Caki2 (cell line): ENCODE results near the gene ITPRID2. TPM values are rescaled to one million over a fixed set of nuclear protein-coding genes. Genes with fewer than 3 reads are reported as not detected.
"Not testable (repeated sequence)": the region's sequence is repeated elsewhere in the genome, so short reads cannot be mapped to it uniquely, and the experiment has no call there.

Source experiments
- DNase-seq: peaks from one replicate; pipeline ENCODE4 v3.0.0-alpha.2; 2015; ENCODE audit warnings: low read depth
- in situ Hi-C: cut with HindIII; loops from 2 replicates; pipeline ENCODE4 v1.10.0; 2016; ENCODE audit warnings: low sequenced_read_pairs, low pct_unique_long_range_greater_than_20kb, mixed read lengths
- total RNA-seq: library from RNA; depleted of rRNA; stranded (reverse); fragments of >200 nt; shearing (Covaris generic); gene quantifications from 2 replicates; pipeline ENCODE4 v1.2.3, GENCODE V29; 2014; ENCODE audit warnings: low replicate concordance

ITPRID2 gene
- total RNA-seq, 1 experiment from 2014 or later, result 85.6 TPM

- in situ Hi-C loops, result no loop called here
These were observed 56.7 kb downstream of the ITPRID2 start for GRCh38 chr2:181948227-181948626.

GRCh38 chr2:181949047-181949446 lies 57.5 kb downstream of the ITPRID2 start:
- no peak for DNase-seq
- in situ Hi-C loops, result no loop called here

More at GRCh38 chr2:181948227-181948626, 56.7 kb downstream of the ITPRID2 start:
- no peak for DNase-seq

- in situ Hi-C loops, result no loop called here
- DNase-seq, result no peak
These were observed 61.1 kb downstream of the ITPRID2 start for GRCh38 chr2:181952404-181953226.

- in situ Hi-C loops, result no loop called here
- DNase-seq, result peak; percentile 52
These were observed 62.5 kb downstream of the ITPRID2 start for GRCh38 chr2:181953881-181954537.

GRCh38 chr2:181954538-181954883 lies 63.0 kb downstream of the ITPRID2 start:
- in situ Hi-C loops, result no loop called here
- DNase-seq, result no peak

- in situ Hi-C loops, result no loop called here
These were observed 63.5 kb downstream of the ITPRID2 start for GRCh38 chr2:181955010-181955409.

GRCh38 chr2:181955866-181956265 lies 64.3 kb downstream of the ITPRID2 start:
- in situ Hi-C loops, result not testable (repeated sequence)

More at GRCh38 chr2:181955010-181955409, 63.5 kb downstream of the ITPRID2 start:
- DNase-seq, result no peak

GRCh38 chr2:181957668-181958067 lies 66.1 kb downstream of the ITPRID2 start:
- DNase-seq, result no peak
- in situ Hi-C loops, result no loop called here

More at GRCh38 chr2:181955866-181956265, 64.3 kb downstream of the ITPRID2 start:
- DNase-seq, result not testable (repeated sequence)

GRCh38 chr2:181958726-181959125 lies 67.2 kb downstream of the ITPRID2 start:
- in situ Hi-C loops, result no loop called here
- DNase-seq, result no peak

GRCh38 chr2:181959508-181959907 lies 68.0 kb downstream of the ITPRID2 start:
- in situ Hi-C loops, result no loop called here
- no peak for DNase-seq

GRCh38 chr2:181961167-181961566 lies 69.6 kb downstream of the ITPRID2 start:
- in situ Hi-C loops, DNase-seq: not testable (repeated sequence)

- no peak for DNase-seq
- in situ Hi-C loops, result no loop called here
These were observed 70.6 kb downstream of the ITPRID2 start for GRCh38 chr2:181962142-181962541.

GRCh38 chr2:181970160-181970794 lies 78.7 kb downstream of the ITPRID2 start:
- DNase-seq, result no peak
- in situ Hi-C loops, result no loop called here

- in situ Hi-C loops, result no loop called here
- no peak for DNase-seq
These were observed 79.5 kb downstream of the ITPRID2 start for GRCh38 chr2:181971032-181971431.

GRCh38 chr2:181972431-181973170 lies 81.1 kb downstream of the ITPRID2 start:
- DNase-seq, result no peak
- in situ Hi-C loops, result no loop called here

- no peak for DNase-seq
- in situ Hi-C loops, result no loop called here
These were observed 81.7 kb downstream of the ITPRID2 start for GRCh38 chr2:181973171-181973783.

- DNase-seq, result peak; percentile 33
- in situ Hi-C loops, result no loop called here
These were observed 86.3 kb downstream of the ITPRID2 start for GRCh38 chr2:181977661-181978350.
